Activated naive CD8-positive, alpha-beta T cell treated with anti-CD3 and anti-CD28 coated beads, Interleukin-2, amount 50 U/mL, for 16 hours (primary cell): ENCODE results near the gene RYK.
A peak's percentile ranks its signal among the peaks of the same experiment; 100 is the strongest.
"Not testable (repeated sequence)": the region's sequence is repeated elsewhere in the genome, so short reads cannot be mapped to it uniquely, and the experiment has no call there.

ENCODE experiments used
- DNase-seq: peaks from one replicate; pipeline ENCODE4 v3.0.0-alpha.2; 2020; ENCODE audit warnings: low read depth, low spot score

Gene RYK

GRCh38 chr3:134255404-134255803 lies 4.7 kb upstream of the RYK start:
- no peak for DNase-seq

GRCh38 chr3:134253475-134254226 lies 3.0 kb upstream of the RYK start:
- DNase-seq, result no peak

GRCh38 chr3:134252766-134253165 lies 2.1 kb upstream of the RYK start:
- DNase-seq, result no peak

GRCh38 chr3:134251731-134252391 lies 1.2 kb upstream of the RYK start:
- DNase-seq, result no peak

- DNase-seq, result peak; percentile 4
Observed at GRCh38 chr3:134249935-134250716, 533 bp downstream of the RYK start.

DNA sequence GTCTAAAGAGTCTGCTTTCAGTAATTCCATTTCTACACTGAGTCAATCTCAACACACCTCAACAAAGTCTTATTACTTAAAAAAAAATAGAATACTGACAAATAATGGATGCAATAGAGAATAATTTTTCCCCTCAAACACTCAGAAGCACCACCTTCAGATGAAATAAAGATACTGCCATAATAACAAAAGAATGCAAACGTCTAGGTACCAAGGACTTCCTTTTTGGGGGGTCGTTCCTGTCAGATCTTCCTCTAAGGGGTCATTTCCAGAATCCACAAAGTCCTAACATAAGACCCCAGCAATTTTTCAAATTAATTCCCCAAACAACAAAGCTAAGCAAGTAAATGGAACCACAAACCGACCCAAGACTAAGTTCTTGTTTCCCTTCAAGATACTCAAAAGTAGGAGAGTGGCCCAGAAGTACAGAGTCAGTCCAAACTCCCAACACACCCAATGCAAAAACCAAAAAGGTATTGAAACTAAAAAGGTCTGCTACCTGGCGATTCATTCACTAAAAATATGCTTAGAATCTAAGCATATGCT lies 1.3 kb downstream of the RYK start:
- DNase-seq, result no peak

GRCh38 chr3:134244921-134245320 lies 5.7 kb downstream of the RYK start:
- no peak for DNase-seq

- DNase-seq, result no peak
Observed at GRCh38 chr3:134242649-134243617, 7.7 kb downstream of the RYK start.

DNA sequence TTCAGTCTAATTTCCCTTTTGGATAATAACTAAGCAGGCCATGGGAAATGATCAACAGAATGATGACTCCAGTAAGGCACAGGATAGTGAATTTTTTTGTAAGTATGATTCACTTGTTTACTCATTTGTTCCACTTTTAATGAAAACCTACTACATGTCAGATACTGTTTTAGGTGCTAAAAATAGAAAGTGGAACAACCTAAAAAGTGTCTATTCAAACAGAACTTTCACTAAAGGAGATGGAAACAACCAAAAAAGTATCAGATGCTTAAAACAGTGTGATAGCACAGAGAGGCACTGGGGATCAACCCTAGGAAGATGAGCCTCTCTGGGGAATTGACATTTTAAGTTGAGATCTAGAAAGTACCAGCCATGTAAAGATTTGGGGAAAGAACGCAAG lies 11.1 kb downstream of the RYK start:
- DNase-seq, result no peak

- DNase-seq, result no peak
Observed at GRCh38 chr3:134237454-134238145, 13.1 kb downstream of the RYK start.

DNA sequence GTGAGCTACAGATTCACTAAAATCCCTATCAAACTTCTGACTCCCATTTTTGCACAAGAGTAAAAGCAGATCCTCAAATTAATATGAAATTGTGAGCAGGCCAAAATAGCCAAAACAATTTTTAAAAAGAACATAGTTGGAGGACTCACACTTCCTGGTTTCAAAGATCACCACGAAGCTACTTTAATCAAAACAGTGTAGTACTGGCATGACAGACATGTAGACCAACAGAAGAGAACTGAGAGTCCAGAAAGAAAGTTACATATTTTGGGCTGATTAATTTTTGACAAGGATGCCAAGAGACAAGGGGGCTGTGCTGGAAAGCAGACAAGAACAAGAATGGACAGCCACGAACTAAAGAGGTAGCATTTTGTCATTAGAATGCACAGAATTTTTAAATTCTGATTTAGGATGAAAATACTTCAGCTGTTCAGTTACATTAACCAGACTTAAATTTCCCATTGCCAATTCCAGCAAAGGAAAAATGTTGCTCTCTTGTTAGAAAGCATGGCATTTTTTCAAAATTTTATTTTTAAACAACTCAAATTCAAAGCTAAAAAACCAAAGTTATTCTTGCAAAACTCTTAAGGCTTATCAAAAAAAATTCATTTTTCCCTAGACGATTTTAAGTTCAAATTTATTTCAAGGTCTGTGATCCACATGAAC lies 14.0 kb downstream of the RYK start:
- DNase-seq, result no peak

- DNase-seq, result no peak
Observed at GRCh38 chr3:134235577-134236076, 15.0 kb downstream of the RYK start.

GRCh38 chr3:134232951-134233350 lies 17.7 kb downstream of the RYK start:
- DNase-seq, result no peak

DNA sequence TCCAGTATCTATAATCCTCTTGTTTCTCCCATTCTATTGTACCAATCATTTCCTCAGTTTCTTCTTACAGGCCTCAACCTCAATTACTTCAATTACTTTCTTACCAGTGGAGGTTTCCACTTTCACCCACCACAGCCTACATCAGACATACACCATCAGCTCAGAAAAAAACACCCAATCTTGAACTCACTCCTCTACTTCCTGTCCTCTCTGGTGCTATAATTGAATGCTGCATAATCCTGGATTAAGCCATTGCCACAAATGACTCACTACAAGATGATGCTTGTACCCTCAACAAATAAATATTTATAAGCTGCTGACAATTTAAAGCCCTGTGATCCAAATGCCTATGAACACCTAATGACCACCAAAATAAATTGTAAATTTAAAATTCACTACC lies 18.5 kb downstream of the RYK start:
- no peak for DNase-seq

- no peak for DNase-seq
Observed at GRCh38 chr3:134231131-134231530, 19.5 kb downstream of the RYK start.

DNA sequence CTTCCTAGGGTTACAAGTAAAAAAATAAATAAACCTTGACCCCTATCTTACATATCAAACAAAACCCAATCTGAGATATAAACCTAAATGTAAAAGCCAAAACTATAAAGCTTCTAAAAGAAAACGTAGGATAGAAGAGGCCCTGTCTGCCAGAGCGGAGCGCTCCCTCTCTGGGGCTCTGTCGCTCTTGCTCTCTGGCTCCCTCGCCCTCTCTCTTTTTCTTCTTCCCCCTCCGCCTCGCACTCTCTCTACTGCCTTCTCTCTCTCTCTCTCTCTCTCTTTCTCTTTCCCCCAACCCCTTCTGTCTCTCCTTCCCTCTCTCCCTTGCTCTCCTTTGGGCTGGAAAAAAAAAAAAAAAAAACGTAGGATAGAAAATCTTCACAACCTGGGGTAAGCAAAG lies 21.6 kb downstream of the RYK start:
- DNase-seq, result no peak

GRCh38 chr3:134228479-134228878 lies 22.2 kb downstream of the RYK start:
- no peak for DNase-seq

DNA sequence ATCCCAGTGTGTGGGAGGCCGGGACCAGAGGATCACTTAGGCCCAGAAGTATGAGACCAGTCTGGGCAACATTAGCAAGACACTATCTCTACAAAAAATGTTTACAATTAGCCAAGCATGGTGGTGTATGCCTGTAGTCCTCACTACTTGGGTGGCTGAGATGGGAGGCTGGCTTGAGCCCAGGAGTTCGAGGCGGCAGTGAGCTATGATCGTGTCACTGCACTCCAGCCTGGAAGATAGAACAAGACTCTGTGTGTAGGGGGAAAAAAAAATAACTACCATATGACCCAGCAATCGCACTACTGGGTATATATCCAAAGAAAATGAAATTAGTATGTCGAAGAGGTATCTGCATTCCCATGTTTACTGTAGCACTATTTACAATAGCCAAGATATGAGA lies 22.6 kb downstream of the RYK start:
- no peak for DNase-seq

- not testable (repeated sequence) for DNase-seq
Observed at GRCh38 chr3:134224796-134225156, 25.9 kb downstream of the RYK start.

DNA sequence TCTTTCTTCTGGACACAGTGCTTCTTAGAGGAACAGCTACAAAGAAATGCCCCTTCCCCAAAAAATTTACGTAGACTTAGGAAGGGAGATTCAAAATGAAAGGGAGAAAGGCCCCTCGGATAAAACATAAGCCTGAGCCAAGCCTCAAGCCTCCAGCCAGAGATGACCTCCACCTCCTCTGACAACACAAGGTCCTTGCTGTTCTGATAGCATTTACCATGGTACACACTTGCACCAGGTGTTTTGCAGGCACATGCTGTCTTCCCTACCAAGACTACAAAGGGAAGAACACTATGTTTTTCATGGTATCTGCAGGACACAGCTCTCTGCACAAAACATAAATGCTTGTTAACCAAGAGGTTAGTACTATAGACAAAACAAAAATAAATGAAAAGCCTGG lies 27.8 kb downstream of the RYK start:
- DNase-seq, result no peak
